ENCODE results near the gene CMTM6.
"Not testable (repeated sequence)": the region's sequence is repeated elsewhere in the genome, so short reads cannot be mapped to it uniquely, and the experiment has no call there.

CMTM6 gene

GRCh38 chr3:32499585-32499984, 3.1 kb downstream of the CMTM6 start:
- DNase-seq (ENCODE audit: low read depth) = no peak

- DNase-seq (ENCODE audit: low read depth) = no peak
Observed at GRCh38 chr3:32498992-32499391, 3.7 kb downstream of the CMTM6 start.

- DNase-seq (ENCODE audit: low read depth) = no peak
Observed at GRCh38 chr3:32498252-32498651, 4.4 kb downstream of the CMTM6 start.

GRCh38 chr3:32495609-32496008, 7.0 kb downstream of the CMTM6 start:
- no peak for DNase-seq (ENCODE audit: low read depth)

- DNase-seq (ENCODE audit: low read depth) = no peak
Observed at GRCh38 chr3:32495085-32495484, 7.6 kb downstream of the CMTM6 start.

- no peak for DNase-seq (ENCODE audit: low read depth)
Observed at GRCh38 chr3:32493437-32494414, 8.9 kb downstream of the CMTM6 start.

- no peak for DNase-seq (ENCODE audit: low read depth)
Observed at GRCh38 chr3:32492684-32493436, 9.8 kb downstream of the CMTM6 start.

GRCh38 chr3:32488474-32489008, 14.1 kb downstream of the CMTM6 start:
- no peak for DNase-seq (ENCODE audit: low read depth)

- DNase-seq (ENCODE audit: low read depth) = no peak
Observed at GRCh38 chr3:32487781-32488473, 14.7 kb downstream of the CMTM6 start.

GRCh38 chr3:32484436-32484835, 18.2 kb downstream of the CMTM6 start:
- DNase-seq (ENCODE audit: low read depth) = no peak

- no peak for DNase-seq (ENCODE audit: low read depth)
Observed at GRCh38 chr3:32483772-32484171, 18.9 kb downstream of the CMTM6 start.

- no peak for DNase-seq (ENCODE audit: low read depth)
Observed at GRCh38 chr3:32482693-32483092, 20.0 kb downstream of the CMTM6 start.

- no peak for DNase-seq (ENCODE audit: low read depth)
Observed at GRCh38 chr3:32481791-32482631, 20.6 kb downstream of the CMTM6 start.

GRCh38 chr3:32480604-32481003, 22.0 kb downstream of the CMTM6 start:
- DNase-seq (ENCODE audit: low read depth) = no peak

- DNase-seq (ENCODE audit: low read depth) = no peak
Observed at GRCh38 chr3:32474201-32474600, 28.5 kb downstream of the CMTM6 start.

GRCh38 chr3:32472151-32472550, 30.5 kb downstream of the CMTM6 start:
- DNase-seq (ENCODE audit: low read depth) = not testable (repeated sequence)

GRCh38 chr3:32471246-32471645, 31.4 kb downstream of the CMTM6 start:
- no peak for DNase-seq (ENCODE audit: low read depth)

- DNase-seq (ENCODE audit: low read depth) = no peak
Observed at GRCh38 chr3:32470362-32470761, 32.3 kb downstream of the CMTM6 start.

GRCh38 chr3:32469151-32469874, 33.3 kb downstream of the CMTM6 start:
- DNase-seq (ENCODE audit: low read depth) = no peak

GRCh38 chr3:32467333-32468070, 35.1 kb downstream of the CMTM6 start:
- DNase-seq (ENCODE audit: low read depth) = peak; percentile 57

All from stimulated activated CD8-positive, alpha-beta memory T cell treated with anti-CD3 and anti-CD28 coated beads, Interleukin-12 subunit alpha, Interleukin-12 subunit beta, amount 100 ng/mL, for 1 hour (primary cell).